MM.1S (cell line): ENCODE measurements around the gene ASH1L.

Experiments used
- CTCF ChIP-seq: fragments of 300-600 bp; sonication (generic); IDR thresholded peaks from 2 replicates; pipeline ENCODE4 v1.5.1; 2016; ENCODE audit warnings: antibody characterized with exemption, low read length, mixed read lengths
- EZH2 ChIP-seq: fragments of 300-600 bp; sonication (generic); optimal IDR thresholded peaks from 2 replicates; pipeline ENCODE3; 2017; ENCODE audit warnings: low read depth, mild to moderate bottlenecking, antibody characterized with exemption, low read length, mixed read lengths
- EZH2phosphoT487 ChIP-seq: fragments of 300-600 bp; sonication (generic); IDR thresholded peaks from 2 replicates; pipeline ENCODE4 v1.6.1; 2018; ENCODE audit warnings: antibody characterized with exemption, low read length

GRCh38 chr1:155485222-155485621 is 77.4 kb downstream of the ASH1L start:
- no peak for TF ChIP-seq CTCF
- TF ChIP-seq EZH2, result no peak
- TF ChIP-seq EZH2phosphoT487, result no peak
